Kidney (tissue), 14 donors: Measurements from ENCODE around the gene DDX20. TPM values are rescaled to one million over a fixed set of nuclear protein-coding genes. Genes with fewer than 3 reads are reported as not detected.

Experiments used
- DNase-seq, 5 donors: peaks; one replicate each; pipeline ENCODE4 v3.0.0-alpha.2; 2013 to 2020
- FAIRE-seq: peaks from 2 replicates; lab custom pipeline; 2012; peaks lifted over from hg19 to GRCh38; lab: Jason Lieb, UNC
- H3K27ac ChIP-seq, 2 donors: one replicate each; pipeline ENCODE4 v1.7.0; 2013; ENCODE audit warnings: low read depth in 2 of 2, low read length in 2 of 2, inconsistent platforms in 1 of 2
- H3K27me3 ChIP-seq: one replicate; pipeline ENCODE4 v1.7.1; 2013; ENCODE audit warnings: low read length, inconsistent platforms; ENCODE audit not compliant: control insufficient read depth, insufficient read depth
- H3K36me3 ChIP-seq, 3 donors: one replicate each; pipeline versions ENCODE4 v1.7.0 to v1.7.1; 2013; ENCODE audit warnings: low read length in 3 of 3, control low read depth in 1 of 3, inconsistent platforms in 1 of 3; ENCODE audit not compliant: insufficient read depth in 3 of 3, control insufficient read depth in 2 of 3
- H3K4me1 ChIP-seq, 3 donors: one replicate each; pipeline versions ENCODE4 v1.7.0 to v1.7.1; 2013; ENCODE audit warnings: low read length in 3 of 3, inconsistent platforms in 1 of 3, low read depth in 1 of 3; ENCODE audit not compliant: control insufficient read depth in 2 of 3, insufficient read depth in 2 of 3
- H3K4me3 ChIP-seq, 3 donors: one replicate each; pipeline versions ENCODE4 v1.7.0 to v1.8.1; 2013; ENCODE audit warnings: low read length in 3 of 3, control low read depth in 1 of 3, inconsistent platforms in 1 of 3
- H3K9ac ChIP-seq, 3 donors: one replicate each; pipeline versions ENCODE4 v1.7.0 to v1.7.1; 2013; ENCODE audit warnings: low read length in 3 of 3, control low read depth in 1 of 3, inconsistent platforms in 1 of 3
- H3K9me3 ChIP-seq, 3 donors: one replicate each; pipeline versions ENCODE4 v1.7.0 to v1.7.1; 2013; ENCODE audit warnings: low read length in 3 of 3, control low read depth in 1 of 3, inconsistent platforms in 1 of 3; ENCODE audit not compliant: control insufficient read depth in 2 of 3, insufficient read depth in 1 of 3
- intact Hi-C: fragments of 100-400 bp; cut with DNase I; formaldehyde crosslinking; loops from one replicate; pipeline ENCODE4 v1.11.1; 2022
- polyA plus RNA-seq: library from polyadenylated mRNA; stranded (reverse); fragments of 350-450 nt; fragmentation: Illumina TruSeq; extraction: RNeasy Lipid Tissue Mini Kit (QIAGEN cat#74804); gene quantifications from one replicate; pipeline ENCODE4 v1.2.3, GENCODE V29; 2014; ENCODE audit warnings: low read depth, low replicate concordance; ENCODE audit not compliant: insufficient read depth
- total RNA-seq: library from RNA; stranded (reverse); fragmentation: NEBNext Ultra II Directional; extraction: Animal tissue kit (Norgen Biotek cat#: 25700); gene quantifications from one replicate; pipeline ENCODE4 v1.2.1, GENCODE V29; 2021
- TF ChIP-seq, protein P1 (sequence below): IDR thresholded peaks from 3 replicates; pipeline ENCODE4 v1.5.1; 2012; ENCODE audit warnings: mild to moderate bottlenecking, moderate library complexity, borderline replicate concordance; ENCODE audit not compliant: insufficient read depth; ENCODE audit errors: extremely low read depth
- donor health status: control.
- donor health status: control.
- donor health status: control.
- donor health status: control.
- donor health status: control.
- donor health status: DM: yes; HTN: yes; CAD: no.
- donor health status: Normal renal cell carcinoma (clear cell type).

The DDX20 gene
- total and polyA plus RNA-seq, 2 donors from 2014 or later = 5.5 to 9.6 TPM

DNA sequence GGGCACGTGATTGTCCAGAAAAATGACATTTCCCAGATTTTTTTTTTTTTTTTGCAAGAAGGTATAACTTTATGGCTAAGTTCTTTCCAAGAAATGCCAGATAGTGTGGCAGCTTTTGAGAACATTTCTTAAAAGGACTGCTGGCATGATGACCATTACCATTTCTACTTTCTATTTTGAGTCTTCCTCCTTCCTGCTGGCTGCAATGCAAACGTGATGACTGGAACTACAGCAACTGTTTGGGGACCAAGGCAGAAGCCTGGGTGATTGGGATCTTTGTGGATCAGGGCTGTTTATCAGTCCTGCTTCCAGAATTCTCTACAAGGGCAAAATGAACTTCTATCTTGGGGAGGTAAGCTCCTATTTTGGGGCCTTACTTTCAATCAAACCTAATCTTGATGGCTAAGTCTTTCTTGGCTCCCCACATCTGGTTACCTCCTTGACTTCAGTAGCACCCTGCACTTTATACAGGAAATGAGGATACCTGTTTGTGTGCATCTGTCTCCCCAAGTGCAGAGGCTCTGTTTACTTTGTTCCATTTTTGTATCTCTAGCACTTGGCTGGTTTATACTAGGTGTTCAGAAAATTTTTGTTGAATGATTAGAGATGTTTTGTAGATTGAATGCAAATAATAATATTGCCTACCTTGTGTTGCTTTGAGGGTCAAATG is 3.7 kb upstream of the DDX20 start:
- DNase-seq (no peak), FAIRE-seq (no peak)
- Histone ChIP-seq H3K36me3 (no peaks in the 10 kb centered on the region), H3K9me3 (no peaks in the 10 kb centered on the region), H3K4me3 (no peak overlapping the region), H3K27ac (no peak overlapping the region), H3K27me3 (no peaks in the 10 kb centered on the region), H3K4me1 (peaks cover 3 to 8% (median 7%) of the 10 kb centered on the region in 3 donors), H3K9ac (no peak overlapping the region)
- intact Hi-C loops = loop anchor here (10.0 kb wide), 2 partner anchors 237 to 267 kb away; no protein-coding TSS in a partner anchor
- TF ChIP-seq, protein P1, sequence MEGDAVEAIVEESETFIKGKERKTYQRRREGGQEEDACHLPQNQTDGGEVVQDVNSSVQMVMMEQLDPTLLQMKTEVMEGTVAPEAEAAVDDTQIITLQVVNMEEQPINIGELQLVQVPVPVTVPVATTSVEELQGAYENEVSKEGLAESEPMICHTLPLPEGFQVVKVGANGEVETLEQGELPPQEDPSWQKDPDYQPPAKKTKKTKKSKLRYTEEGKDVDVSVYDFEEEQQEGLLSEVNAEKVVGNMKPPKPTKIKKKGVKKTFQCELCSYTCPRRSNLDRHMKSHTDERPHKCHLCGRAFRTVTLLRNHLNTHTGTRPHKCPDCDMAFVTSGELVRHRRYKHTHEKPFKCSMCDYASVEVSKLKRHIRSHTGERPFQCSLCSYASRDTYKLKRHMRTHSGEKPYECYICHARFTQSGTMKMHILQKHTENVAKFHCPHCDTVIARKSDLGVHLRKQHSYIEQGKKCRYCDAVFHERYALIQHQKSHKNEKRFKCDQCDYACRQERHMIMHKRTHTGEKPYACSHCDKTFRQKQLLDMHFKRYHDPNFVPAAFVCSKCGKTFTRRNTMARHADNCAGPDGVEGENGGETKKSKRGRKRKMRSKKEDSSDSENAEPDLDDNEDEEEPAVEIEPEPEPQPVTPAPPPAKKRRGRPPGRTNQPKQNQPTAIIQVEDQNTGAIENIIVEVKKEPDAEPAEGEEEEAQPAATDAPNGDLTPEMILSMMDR = no peak

DNA sequence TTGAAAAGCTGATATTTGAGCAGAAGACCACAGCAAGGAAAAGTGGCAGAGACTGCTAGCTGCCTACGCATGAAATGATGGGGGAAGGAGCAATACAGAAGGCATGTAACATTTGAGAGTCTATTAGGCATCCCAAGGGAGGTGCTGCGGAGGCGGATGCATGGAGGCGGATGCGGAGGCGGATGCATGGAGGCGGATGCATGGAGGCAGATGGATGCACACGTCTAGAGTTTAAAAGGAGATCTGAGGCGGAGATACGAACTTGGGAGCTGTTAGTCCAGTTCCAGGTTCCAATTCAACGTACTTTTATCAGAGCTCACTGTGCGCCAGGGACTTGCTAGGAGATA is 744 bp upstream of the DDX20 start:
- peak overlapping the region; percentile 82 to 98 (median 85) for H3K4me3 ChIP-seq
- FAIRE-seq (no peak), DNase-seq (peak; percentile 74 to 89 (median 85))
- H3K27me3 ChIP-seq = no peaks in the 10 kb centered on the region
- peak overlapping the region; percentile 59 to 95 (median 83) for H3K9ac ChIP-seq
- peak overlapping the region; percentile 82 to 87 for H3K27ac ChIP-seq
- no peaks in the 10 kb centered on the region for H3K9me3 ChIP-seq
- intact Hi-C loops = loop anchor here (10.0 kb wide), 2 partner anchors 240 to 270 kb away; no protein-coding TSS in a partner anchor
- TF ChIP-seq, protein P1 = no peak
- H3K36me3 ChIP-seq = peaks cover 2 to 5% (median 2%) of the 10 kb centered on the region in 3 donors
- H3K4me1 ChIP-seq = peaks cover 3 to 8% (median 8%) of the 10 kb centered on the region in 3 donors

DNA sequence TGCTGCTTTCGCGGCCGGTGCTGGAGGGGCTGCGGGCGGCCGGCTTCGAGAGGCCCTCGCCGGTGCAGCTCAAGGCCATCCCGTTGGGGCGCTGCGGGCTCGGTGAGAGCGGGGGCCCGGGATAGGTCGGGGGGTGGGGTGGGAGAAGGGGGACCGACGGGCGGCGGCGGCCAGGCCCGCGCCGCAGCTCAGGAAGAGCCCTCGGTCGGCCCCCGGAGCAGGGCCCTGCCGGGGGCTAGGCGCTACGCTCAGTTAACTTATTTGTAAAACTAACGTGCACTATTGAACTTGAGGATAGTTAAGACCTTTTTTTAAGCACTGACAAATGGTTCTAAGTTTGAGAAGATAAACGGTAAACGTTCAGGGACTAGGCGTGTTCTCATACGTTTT is 418 bp downstream of the DDX20 start:
- DNase-seq = peak in 1 of 5 donors; percentile 30
- peak overlapping the region; percentile 4 to 59 (median 26) for H3K9ac ChIP-seq
- no peaks in the 10 kb centered on the region for H3K27me3 ChIP-seq
- H3K9me3 ChIP-seq = no peaks in the 10 kb centered on the region
- H3K4me1 ChIP-seq = peaks cover 3 to 8% (median 8%) of the 10 kb centered on the region in 3 donors
- FAIRE-seq = no peak
- H3K27ac ChIP-seq = peak overlapping the region; percentile 82 to 87
- TF ChIP-seq, protein P1 = no peak
- H3K4me3 ChIP-seq = peak overlapping the region; percentile 82 to 98 (median 85)
- intact Hi-C loops = loop anchor here (10.0 kb wide), 2 partner anchors 241 to 271 kb away; no protein-coding TSS in a partner anchor
- peaks cover 2 to 17% (median 7%) of the 10 kb centered on the region in 3 donors for H3K36me3 ChIP-seq
